ENCODE measurements around the gene SART3. TPM values are rescaled to one million over a fixed set of nuclear protein-coding genes. Genes with fewer than 3 reads are reported as not detected.

Gene SART3
- total and polyA plus RNA-seq, 2 of the 8 experiments (the other 6 are each of a cell fraction or from before 2014, with no cell fraction given) = 16.0 to 103 TPM

DNA sequence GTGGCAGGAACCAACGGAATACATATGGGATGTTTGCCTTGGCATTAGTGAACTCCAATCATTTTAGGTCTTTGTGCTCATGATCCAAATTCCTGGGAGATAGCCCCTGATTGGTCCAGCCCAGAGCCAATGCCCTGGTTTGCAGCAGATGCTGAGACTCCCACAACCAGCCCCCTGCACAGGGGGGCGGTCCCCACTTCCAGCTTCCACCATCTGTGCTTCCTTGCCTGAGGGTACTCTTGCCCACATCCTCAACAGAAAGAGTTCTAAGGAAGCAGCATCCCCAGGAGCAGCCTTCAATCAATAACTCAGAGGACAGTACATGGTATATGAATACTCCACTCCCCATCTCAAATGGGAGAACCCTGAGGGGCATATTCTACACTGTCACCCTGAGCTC, 85.6 kb downstream of the SART3 start:
- no peaks in the 10 kb centered on the region for H3K79me1 ChIP-seq (ENCODE audit: low read depth, low read length)
- no peaks in the 10 kb centered on the region for H3K27me3 ChIP-seq (replicated peaks in 1 of 4; ENCODE audit: control insufficient read depth in 3 of 4, extremely low read depth in 1 of 4, insufficient read depth in 3 of 4, low read length in 3 of 4)
- no peaks in the 10 kb centered on the region for H3K9me3 ChIP-seq (ENCODE audit: insufficient read depth in 2 of 2, low read depth in 1 of 2, low read length in 1 of 2)
- no peak overlapping the region for H2BK120ac ChIP-seq (replicated peaks; ENCODE audit: low read depth, low read length)
- H2BK20ac ChIP-seq (ENCODE audit: low read length) = no peak overlapping the region
- H3K23me2 ChIP-seq (ENCODE audit: low read depth, low read length) = no peaks in the 10 kb centered on the region
- H2BK5ac ChIP-seq (ENCODE audit: low read depth, low read length) = no peak overlapping the region
- H3K23ac ChIP-seq (ENCODE audit: insufficient read length) = no peak overlapping the region
- H3K18ac ChIP-seq (ENCODE audit: extremely low read depth, low read length) = no peak overlapping the region
- no peak overlapping the region for H3K56ac ChIP-seq (replicated peaks; ENCODE audit: insufficient read length, low read depth, low read length)
- 82% methylated on average over 2 of the region's 2 CpGs; no CpG with 5 or more reads in 1 of the 2 experiments for WGBS, 2 experiments (ENCODE audit: extremely low coverage in 1 of 2, insufficient coverage in 1 of 2, insufficient read length in 1 of 2, insufficient replicate concordance in 2 of 2, low coverage in 1 of 2, low lambda C conversion rate in 2 of 2, missing lambda C conversion rate in 1 of 2)
- DNase-seq (ENCODE audit: low read depth in 1 of 2, low spot score in 2 of 2) (no peak), FAIRE-seq (no peak)
- H2BK15ac ChIP-seq (ENCODE audit: low read length) = no peak overlapping the region
- no peak overlapping the region for H3K4ac ChIP-seq (replicated peaks; ENCODE audit: insufficient read length, low read depth, low read length)
- H4K91ac ChIP-seq (replicated peaks; ENCODE audit: insufficient read length, low read length) = no peak overlapping the region
- no peak overlapping the region for H3K27ac ChIP-seq (ENCODE audit: low read depth, low read length)
- POLR2A ChIA-PET (ENCODE audit: partially characterized antibody) = no interaction called here
- no peak overlapping the region for H2AK5ac ChIP-seq (ENCODE audit: low read depth, low read length)
- no peaks in the 10 kb centered on the region for H4K20me1 ChIP-seq (replicated peaks in 1 of 2; ENCODE audit: control insufficient read depth in 1 of 2, insufficient read depth in 2 of 2, low read length in 2 of 2)
- H3K9ac ChIP-seq (replicated peaks in 1 of 4; ENCODE audit: extremely low read depth in 1 of 4, low read depth in 3 of 4, low read length in 3 of 4) = no peak overlapping the region
- no peaks in the 10 kb centered on the region for H3K79me2 ChIP-seq (ENCODE audit: control insufficient read depth in 1 of 2, insufficient read depth in 2 of 2, low read length in 2 of 2)
- no peak overlapping the region for H4K5ac ChIP-seq (ENCODE audit: insufficient read length, low read depth, low read length)
- H3K36me3 ChIP-seq (ENCODE audit: control insufficient read depth in 2 of 4, insufficient read depth in 4 of 4, low read length in 3 of 4) = no peaks in the 10 kb centered on the region
- no peak overlapping the region for H3K4me3 ChIP-seq (ENCODE audit: extremely low read depth in 1 of 4, insufficient read depth in 2 of 4, low read depth in 3 of 4, low read length in 4 of 4)
- no peak overlapping the region for H2AFZ ChIP-seq (ENCODE audit: low read length)
- no peak overlapping the region for H3K14ac ChIP-seq (ENCODE audit: insufficient read length)
- H4K8ac ChIP-seq (ENCODE audit: extremely low read depth, insufficient read depth, low read length) = no peak overlapping the region
- H3K4me2 ChIP-seq (ENCODE audit: insufficient read depth in 1 of 2, low read depth in 2 of 2, low read length in 2 of 2) = no peak overlapping the region
- no peak overlapping the region for H2BK12ac ChIP-seq (ENCODE audit: low read depth, low read length)
- CTCF ChIA-PET (ENCODE audit: partially characterized antibody) = interaction anchor here (0.6 to 1.6 kb wide), 2 partner anchors 23 to 44 kb away, joined by 3 read pairs; no protein-coding TSS in a partner anchor
- H3K4me1 ChIP-seq (replicated peaks in 1 of 4; ENCODE audit: control insufficient read depth in 3 of 4, insufficient read depth in 4 of 4, low read length in 3 of 4) = no peaks in the 10 kb centered on the region
- TF ChIP-seq RXRA (IDR thresholded peaks at IDR 0.05; ENCODE audit: insufficient read depth, low read depth, low read length) (no peak), EP300 (IDR thresholded peaks at IDR 0.05; ENCODE audit: borderline replicate concordance in 1 of 2, low read depth in 2 of 2, low read length in 2 of 2) (no peak), TCF12 (IDR thresholded peaks at IDR 0.05; ENCODE audit: low read depth, low read length) (no peak)

Measured in H1 (cell line).